HCT116 (cell line): ENCODE results near the gene DLG2. TPM values are rescaled to one million over a fixed set of nuclear protein-coding genes. Genes with fewer than 3 reads are reported as not detected.

Experiments
- ATAC-seq: fragments of 200-7000 bp; cut with Tn5 transposase; 2 replicates; pipeline ENCODE4 v1.9.1; 2020; ENCODE audit warnings: mild to moderate bottlenecking, moderate library complexity
- BruUV-seq: library from RNA; stranded (reverse); fragments of 400-500 nt; replicated peaks from 2 replicates; lab custom pipeline; 2021; lab: Mats Ljungman, UMichigan
- CTCF ChIA-PET: fragments of 300-600 bp; sonication (Branson Sonifier 250); formaldehyde crosslinking; loops from one replicate; lab custom pipeline; 2021; ENCODE audit warnings: antibody characterized with exemption; lab: Charles Lee
- POLR2A ChIA-PET: fragments of 300-600, 350-600 bp; sonication (Branson Sonifier 250); formaldehyde crosslinking; loops from one replicate; lab custom pipeline; 2021; ENCODE audit warnings: antibody characterized with exemption; lab: Charles Lee
- RAD21 ChIA-PET, 2 experiments: fragments of 300-600 bp; sonication (Branson Sonifier 250); formaldehyde crosslinking; loops; one replicate each; lab custom pipeline; 2023; ENCODE audit warnings: low total read pairs in 2 of 2; ENCODE audit not compliant: uncharacterized antibody in 2 of 2, unreplicated experiment in 2 of 2, low non-redundant PET in 1 of 2; lab: Charles Lee
- DNase-seq: peaks from one replicate; pipeline ENCODE4 v3.0.0-alpha.2; 2010; ENCODE audit warnings: low read depth, low spot score
- H2AFZ ChIP-seq: fragments of 200-600 bp; shearing (Covaris generic), sonication (generic); 2 replicates; pipeline ENCODE4 v1.6.1; 2017; ENCODE audit warnings: low read depth, mixed run types, mixed read lengths, antibody characterized with exemption, low read length; ENCODE audit not compliant: poor library complexity, severe bottlenecking
- H3K27ac ChIP-seq: 2 replicates; pipeline ENCODE4 v1.5.1; 2012; ENCODE audit warnings: low read depth, low read length
- H3K27me3 ChIP-seq: fragments of 200-600 bp; sonication (generic); 2 replicates; pipeline ENCODE4 v1.6.1; 2016; ENCODE audit warnings: mixed run types, low read length, mixed read lengths; ENCODE audit not compliant: insufficient read depth
- H3K36me3 ChIP-seq, 2 experiments: fragments of 200-500 bp in 1 of 2; fragments of 200-600 bp in 1 of 2; sonication (Bioruptor generic) in 1 of 2; sonication (generic) in 1 of 2; 2 replicates each; pipeline versions ENCODE4 v1.5.1 to v1.6.1; 2014 to 2016; ENCODE audit warnings: low read length in 2 of 2, inconsistent platforms in 1 of 2, mixed read lengths in 1 of 2, mixed run types in 1 of 2; ENCODE audit not compliant: insufficient read depth in 2 of 2, control insufficient read depth in 1 of 2
- H3K4me1 ChIP-seq, 2 experiments: fragments of 200-600 bp in 1 of 2; sonication (generic) in 1 of 2; 2 replicates each; pipeline versions ENCODE4 v1.5.1 to v1.6.1; 2012 to 2017; ENCODE audit warnings: low read length in 2 of 2, inconsistent platforms in 1 of 2, mild to moderate bottlenecking in 1 of 2, mixed read lengths in 1 of 2, mixed run types in 1 of 2, moderate library complexity in 1 of 2; ENCODE audit not compliant: insufficient read depth in 2 of 2, control insufficient read depth in 1 of 2
- H3K4me2 ChIP-seq: fragments of 200-600 bp; sonication (generic); 2 replicates; pipeline ENCODE4 v1.6.1; 2017; ENCODE audit warnings: mixed run types, low read length, mixed read lengths
- H3K4me3 ChIP-seq, 2 experiments: fragments of 200-600 bp in 1 of 2; sonication (generic) in 1 of 2; replicated peaks in 1 of 2; 2 replicates each; pipeline ENCODE4 v1.5.1; 2011 to 2016; ENCODE audit warnings: low read length in 2 of 2, control low read depth in 1 of 2, low read depth in 1 of 2, mild to moderate bottlenecking in 1 of 2, mixed read lengths in 1 of 2, mixed run types in 1 of 2
- H3K79me2 ChIP-seq: fragments of 200-600 bp; sonication (generic); 2 replicates; pipeline ENCODE4 v1.6.1; 2017; ENCODE audit warnings: mild to moderate bottlenecking, mixed run types, low read length, moderate library complexity, mixed read lengths; ENCODE audit not compliant: insufficient read depth
- H3K9ac ChIP-seq: fragments of 200-600 bp; sonication (generic); 2 replicates; pipeline ENCODE4 v1.6.1; 2016; ENCODE audit warnings: low read length, mixed read lengths
- H3K9me2 ChIP-seq: fragments of 200-600 bp; sonication (generic), shearing (Covaris generic); 2 replicates; pipeline ENCODE4 v1.6.1; 2017; ENCODE audit warnings: mixed run types, mild to moderate bottlenecking, moderate library complexity; ENCODE audit not compliant: insufficient read depth
- H3K9me3 ChIP-seq, 2 experiments: fragments of 200-500 bp in 1 of 2; fragments of 200-600 bp in 1 of 2; sonication (Bioruptor generic) in 1 of 2; sonication (generic) in 1 of 2; 2 replicates each; pipeline ENCODE4 v1.6.1; 2014 to 2017; ENCODE audit warnings: low read length in 2 of 2, mixed read lengths in 2 of 2, inconsistent platforms in 1 of 2, low read depth in 1 of 2, mild to moderate bottlenecking in 1 of 2, mixed run types in 1 of 2, moderate library complexity in 1 of 2; ENCODE audit not compliant: control insufficient read depth in 1 of 2, insufficient read depth in 1 of 2
- H4K20me1 ChIP-seq: fragments of 200-600 bp; sonication (generic), shearing (Covaris generic); 2 replicates; pipeline ENCODE4 v1.6.1; 2017; ENCODE audit warnings: mixed run types, mild to moderate bottlenecking, moderate library complexity; ENCODE audit not compliant: insufficient read depth
- ATF3 ChIP-seq: IDR thresholded peaks from 2 replicates; pipeline ENCODE4 v1.6.1; 2012
- CBX3 ChIP-seq: IDR thresholded peaks from 2 replicates; pipeline ENCODE4 v1.6.1; 2012; ENCODE audit warnings: low read depth
- EGR1 ChIP-seq: IDR thresholded peaks from 2 replicates; pipeline ENCODE4 v1.6.1; 2012; ENCODE audit warnings: low read depth
- EZH2 ChIP-seq: fragments of 200-600 bp; sonication (generic); IDR thresholded peaks from 2 replicates; pipeline ENCODE4 v1.6.1; 2017; ENCODE audit warnings: antibody characterized with exemption, mixed run types
- EZH2phosphoT487 ChIP-seq: fragments of 200-600 bp; IDR thresholded peaks from 2 replicates; pipeline ENCODE4 v1.6.1; 2018; ENCODE audit warnings: antibody characterized with exemption, borderline replicate concordance
- FOSL1 ChIP-seq: IDR thresholded peaks from 2 replicates; pipeline ENCODE4 v1.6.1; 2012; ENCODE audit warnings: low read depth
- JUND ChIP-seq: IDR thresholded peaks from 2 replicates; pipeline ENCODE4 v1.6.1; 2012
- POLR2AphosphoS5 ChIP-seq: IDR thresholded peaks from 2 replicates; pipeline ENCODE4 v1.6.1; 2011; ENCODE audit warnings: mild to moderate bottlenecking, low read depth, low read length, moderate library complexity
- RAD21 ChIP-seq: IDR thresholded peaks from 2 replicates; pipeline ENCODE4 v1.6.1; 2012; ENCODE audit warnings: low read depth, mild to moderate bottlenecking
- SP1 ChIP-seq: IDR thresholded peaks from 2 replicates; pipeline ENCODE4 v1.6.1; 2012; ENCODE audit warnings: low read depth
- SRF ChIP-seq: IDR thresholded peaks from 2 replicates; pipeline ENCODE4 v1.6.1; 2012; ENCODE audit warnings: low read depth
- TCF7L2 ChIP-seq: IDR thresholded peaks from 2 replicates; pipeline ENCODE4 v1.7.0; 2011; ENCODE audit warnings: borderline replicate concordance, inconsistent platforms; ENCODE audit not compliant: insufficient read depth, insufficient read length; ENCODE audit errors: extremely low read depth
- YY1 ChIP-seq: IDR thresholded peaks from 2 replicates; pipeline ENCODE4 v1.6.1; 2011; ENCODE audit warnings: low read length, low read depth, moderate library complexity, mild to moderate bottlenecking; ENCODE audit not compliant: insufficient replicate concordance; ENCODE audit errors: extremely low read depth
- ZFX ChIP-seq: fragments of 450-650 bp; IDR thresholded peaks from 2 replicates; pipeline ENCODE4 v1.6.1; 2017
- ZNF274 ChIP-seq: fragments of 200-500 bp; sonication (Bioruptor generic); IDR thresholded peaks from 2 replicates; pipeline ENCODE4 v1.6.1; 2014; ENCODE audit warnings: mild to moderate bottlenecking, low read depth, low read length, inconsistent platforms
- intact Hi-C: fragments of 100-400 bp; cut with micrococcal nuclease; formaldehyde crosslinking; loops from 2 replicates; pipeline ENCODE4 v1.10.0; 2022
- total RNA-seq: library from RNA; stranded (reverse); gene quantifications from one replicate; pipeline ENCODE4 v1.2.1, GENCODE V29; 2021; ENCODE audit not compliant: unreplicated experiment
- TF ChIP-seq, protein P1 (sequence below): IDR thresholded peaks from 2 replicates; pipeline ENCODE4 v1.6.1; 2011; ENCODE audit warnings: mild to moderate bottlenecking, low read length, moderate library complexity; ENCODE audit not compliant: insufficient replicate concordance; ENCODE audit errors: extremely low read depth

The DLG2 gene
- total RNA-seq, 1 experiment from 2014 or later = 2.4 TPM

GRCh38 chr11:84685149-84685548 is 942.0 kb downstream of the DLG2 start (continued):
- TF ChIP-seq FOSL1 (no peak), SP1 (no peak)

DNA sequence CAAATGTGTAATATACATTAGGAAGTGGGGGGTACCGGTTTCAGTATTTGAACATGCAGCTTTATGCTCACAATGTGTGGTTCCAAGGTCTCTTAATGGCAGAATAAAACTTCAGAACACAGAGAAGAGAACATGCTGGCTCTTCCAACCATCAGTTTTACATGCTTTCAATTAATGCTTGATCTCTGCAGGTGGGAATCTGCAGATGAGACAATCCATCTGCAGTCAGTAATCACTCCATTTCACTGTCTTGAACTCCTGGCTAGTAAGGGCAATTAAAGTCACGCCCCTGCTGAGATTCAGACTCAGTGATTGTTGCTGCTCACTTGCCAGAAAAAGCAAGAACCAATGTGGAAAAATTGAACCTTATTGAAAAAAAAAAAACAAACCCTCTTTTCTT is 945.7 kb downstream of the DLG2 start:
- TF ChIP-seq POLR2AphosphoS5 (no peak), ATF3 (no peak), JUND (no peak), SP1 (no peak), EZH2 (no peak), RAD21 (no peak), CBX3 (no peak), EZH2phosphoT487 (no peak), EGR1 (no peak), SRF (no peak), FOSL1 (no peak), ZNF274 (no peak), ZFX (no peak), YY1 (no peak), TCF7L2 (no peak)
- TF ChIP-seq, protein P1, sequence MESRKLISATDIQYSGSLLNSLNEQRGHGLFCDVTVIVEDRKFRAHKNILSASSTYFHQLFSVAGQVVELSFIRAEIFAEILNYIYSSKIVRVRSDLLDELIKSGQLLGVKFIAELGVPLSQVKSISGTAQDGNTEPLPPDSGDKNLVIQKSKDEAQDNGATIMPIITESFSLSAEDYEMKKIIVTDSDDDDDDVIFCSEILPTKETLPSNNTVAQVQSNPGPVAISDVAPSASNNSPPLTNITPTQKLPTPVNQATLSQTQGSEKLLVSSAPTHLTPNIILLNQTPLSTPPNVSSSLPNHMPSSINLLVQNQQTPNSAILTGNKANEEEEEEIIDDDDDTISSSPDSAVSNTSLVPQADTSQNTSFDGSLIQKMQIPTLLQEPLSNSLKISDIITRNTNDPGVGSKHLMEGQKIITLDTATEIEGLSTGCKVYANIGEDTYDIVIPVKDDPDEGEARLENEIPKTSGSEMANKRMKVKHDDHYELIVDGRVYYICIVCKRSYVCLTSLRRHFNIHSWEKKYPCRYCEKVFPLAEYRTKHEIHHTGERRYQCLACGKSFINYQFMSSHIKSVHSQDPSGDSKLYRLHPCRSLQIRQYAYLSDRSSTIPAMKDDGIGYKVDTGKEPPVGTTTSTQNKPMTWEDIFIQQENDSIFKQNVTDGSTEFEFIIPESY = no peak
- intact Hi-C loops = no loop called here

More for the DNA sequence above, 945.7 kb downstream of the DLG2 start:
- H2AFZ ChIP-seq = no peak overlapping the region
- no peak for DNase-seq
- ChIA-PET RAD21 (no interaction called here), CTCF (no interaction called here), POLR2A (no interaction called here)
- no peak overlapping the region for H3K9ac ChIP-seq
- ATAC-seq = no peak
- H3K4me3 ChIP-seq = no peak overlapping the region
- no peaks in the 10 kb centered on the region for H3K4me1 ChIP-seq
- no peaks in the 10 kb centered on the region for H3K9me3 ChIP-seq
- H3K9me2 ChIP-seq = no peaks in the 10 kb centered on the region
- H3K27me3 ChIP-seq = no peaks in the 10 kb centered on the region
- no peaks in the 10 kb centered on the region for H4K20me1 ChIP-seq
- H3K27ac ChIP-seq = no peak overlapping the region
- no peaks in the 10 kb centered on the region for H3K36me3 ChIP-seq
- no TSS peak for BruUV-seq
- no peaks in the 10 kb centered on the region for H3K79me2 ChIP-seq
- no peak overlapping the region for H3K4me2 ChIP-seq
